ENCODE results near the gene HIGD2B.
"Not testable (repeated sequence)": the region's sequence is repeated elsewhere in the genome, so short reads cannot be mapped to it uniquely, and the experiment has no call there.

Gene HIGD2B

GRCh38 chr15:72671525-72671924 lies 14.5 kb downstream of the HIGD2B start:
- no peak for DNase-seq

- DNase-seq: peak; percentile 54
Measured at GRCh38 chr15:72670656-72671352, 15.2 kb downstream of the HIGD2B start.

DNA sequence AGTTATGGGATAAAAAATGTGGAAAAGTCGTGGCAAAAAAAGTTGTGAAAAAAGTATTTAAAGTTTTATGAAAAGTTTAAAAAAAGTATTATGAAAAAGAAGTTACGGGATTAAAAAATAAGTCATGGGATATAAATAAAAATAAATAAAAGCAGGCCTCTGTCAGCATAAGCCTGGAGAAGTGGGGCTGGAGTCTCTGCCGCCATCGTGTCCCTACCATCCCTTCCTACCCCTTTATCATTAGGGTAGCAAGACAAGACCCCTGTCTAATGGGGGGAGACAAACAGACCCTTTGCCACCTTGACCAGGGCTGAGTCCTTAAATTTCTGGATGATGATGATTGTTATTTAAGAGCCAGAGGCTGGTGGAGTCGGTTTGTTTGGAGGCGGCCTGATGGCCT lies 16.2 kb downstream of the HIGD2B start:
- DNase-seq: not testable (repeated sequence)

- DNase-seq: not testable (repeated sequence)
Measured at GRCh38 chr15:72665706-72666105, 20.3 kb downstream of the HIGD2B start.

GRCh38 chr15:72663931-72664330 lies 22.1 kb downstream of the HIGD2B start:
- not testable (repeated sequence) for DNase-seq

DNA sequence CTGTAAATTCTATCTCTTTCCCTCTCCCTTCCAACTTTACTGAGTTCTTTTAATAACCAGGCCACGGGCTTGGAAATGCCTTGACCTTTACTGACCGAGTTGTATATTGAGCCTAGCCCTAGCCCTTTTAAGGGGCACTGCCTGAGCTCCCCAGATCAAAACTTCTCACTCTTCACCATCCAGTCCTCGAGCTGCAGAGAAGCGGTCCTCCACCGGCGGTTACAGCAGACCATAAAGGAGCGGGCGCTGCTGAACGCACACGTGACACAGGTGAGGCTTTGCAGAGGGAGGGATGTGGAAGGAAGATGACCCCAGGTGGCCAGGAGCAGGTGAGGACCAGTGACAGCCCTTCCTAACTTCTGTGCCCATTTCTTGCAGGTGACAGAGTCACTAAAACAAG lies 24.9 kb downstream of the HIGD2B start:
- DNase-seq: not testable (repeated sequence)

- DNase-seq: not testable (repeated sequence)
Measured at GRCh38 chr15:72656014-72656413, 30.0 kb downstream of the HIGD2B start.

- not testable (repeated sequence) for DNase-seq
Measured at GRCh38 chr15:72654397-72654796, 31.6 kb downstream of the HIGD2B start, which contains the start of gene GOLGA6B. Gene GOLGA6B (plus strand): TSS chr15:72654697. CDS start chr15:72654738, 41 bp downstream.

- DNase-seq: not testable (repeated sequence)
Measured at GRCh38 chr15:72648631-72649253, 37.2 kb downstream of the HIGD2B start.

- not testable (repeated sequence) for DNase-seq
Measured at GRCh38 chr15:72642271-72642670, 43.7 kb downstream of the HIGD2B start.

DNA sequence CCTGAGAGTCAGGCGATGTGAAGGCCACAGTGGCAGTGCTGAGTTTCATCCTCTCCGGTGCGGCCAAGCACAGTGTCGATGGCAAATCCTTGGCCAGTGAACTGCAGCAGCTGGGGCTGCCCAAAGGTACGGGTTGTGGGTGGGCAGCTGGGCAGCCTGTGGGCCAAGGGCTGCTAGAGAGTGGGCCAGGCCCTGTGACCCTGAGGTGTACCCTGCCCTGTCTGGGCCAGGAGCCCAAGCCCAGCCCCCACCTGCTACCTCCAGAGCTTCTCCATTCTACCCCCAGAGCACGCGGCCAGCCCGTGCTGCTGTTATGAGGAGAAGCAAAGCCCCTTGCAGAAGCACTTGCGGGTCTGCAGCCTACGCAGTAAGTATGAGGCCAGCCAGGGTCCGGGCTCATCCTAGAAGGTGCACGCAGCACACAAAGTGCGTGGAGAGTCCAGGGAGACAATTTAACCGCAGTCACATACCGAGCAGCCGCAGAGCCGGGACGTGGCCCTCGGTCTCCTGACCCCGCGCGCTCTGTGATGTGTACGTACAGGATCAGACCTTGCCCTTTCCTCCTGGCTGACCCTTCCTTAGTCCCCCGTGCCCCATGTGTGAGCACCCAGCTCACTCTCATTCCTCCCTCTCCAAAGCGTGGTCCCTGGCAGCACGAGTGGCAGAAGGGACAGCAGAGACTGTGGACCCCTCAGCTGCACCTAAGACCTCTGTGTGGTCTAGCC lies 46.1 kb downstream of the HIGD2B start:
- not testable (repeated sequence) for DNase-seq

- not testable (repeated sequence) for DNase-seq
Measured at GRCh38 chr15:72636519-72637282, 49.3 kb downstream of the HIGD2B start.

DNA sequence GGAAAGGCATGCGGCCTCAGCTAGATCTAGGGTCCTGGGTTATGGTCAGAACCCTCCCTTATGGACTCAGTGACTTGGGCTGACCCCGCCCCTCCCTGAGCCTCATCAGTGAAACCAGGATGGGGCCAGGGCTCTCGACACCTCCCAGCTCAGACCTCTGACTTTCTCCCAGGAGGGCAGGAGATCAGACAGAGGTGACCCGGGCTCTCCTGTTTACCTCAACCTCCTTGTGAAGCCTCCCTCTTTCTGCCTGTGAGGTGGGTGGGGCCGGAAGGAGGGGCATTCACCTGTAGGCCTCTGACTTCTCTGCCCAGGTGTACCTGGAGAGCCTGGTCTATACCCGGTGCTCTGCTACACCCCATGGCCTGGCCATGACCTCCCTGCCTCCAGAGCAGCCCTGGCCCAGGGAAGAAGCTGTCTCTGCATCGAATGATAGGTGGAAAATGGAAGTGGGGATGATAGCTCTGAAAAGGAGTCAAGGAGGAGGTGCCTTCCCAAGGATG lies 56.9 kb downstream of the HIGD2B start:
- not testable (repeated sequence) for DNase-seq

DNA sequence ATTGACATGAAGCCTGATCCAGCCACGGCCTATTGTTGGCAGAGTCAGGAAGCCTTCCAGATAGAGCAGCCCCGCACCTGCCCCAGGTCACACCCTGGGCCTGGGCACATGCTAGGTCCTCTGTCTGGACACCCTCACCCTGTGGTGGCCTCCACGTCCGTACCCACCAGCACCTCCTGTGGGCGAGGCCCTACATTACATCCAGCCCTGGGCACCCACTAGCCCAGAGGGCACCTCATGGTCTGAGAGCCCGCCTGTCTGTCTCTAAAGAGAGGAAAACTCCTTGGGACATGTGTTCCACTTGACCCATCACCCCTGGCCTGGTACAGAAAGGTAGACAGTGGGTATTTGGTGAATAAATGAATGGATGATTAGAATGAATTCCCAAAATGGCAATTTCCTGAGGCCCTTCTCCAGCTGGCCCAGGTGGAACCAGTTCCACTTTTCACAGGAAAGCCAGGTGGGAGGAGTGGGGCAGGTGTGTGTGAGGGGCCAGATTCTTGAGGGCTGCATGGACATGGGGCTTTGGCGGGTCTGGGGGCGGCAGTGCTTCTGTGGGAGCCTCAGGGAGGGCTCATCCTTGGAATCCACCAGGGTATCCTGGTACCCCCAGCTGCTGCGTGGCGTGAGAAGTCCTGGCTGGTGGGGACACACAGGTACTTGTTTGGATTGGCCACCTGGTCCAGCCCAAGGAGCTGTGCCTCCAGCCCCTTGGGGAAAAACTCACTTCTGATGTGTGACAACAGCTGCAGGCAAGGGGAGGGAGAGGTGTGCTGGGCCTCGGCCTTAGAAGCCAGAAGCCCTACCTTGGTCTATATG lies 57.5 kb downstream of the HIGD2B start:
- DNase-seq: not testable (repeated sequence)

- not testable (repeated sequence) for DNase-seq
Measured at GRCh38 chr15:72626153-72626552, 59.8 kb downstream of the HIGD2B start.
